Keratinocyte (primary cell): ENCODE results near the gene EVI5. TPM values are rescaled to one million over a fixed set of nuclear protein-coding genes. Genes with fewer than 3 reads are reported as not detected.
"Not testable (repeated sequence)": the region's sequence is repeated elsewhere in the genome, so short reads cannot be mapped to it uniquely, and the experiment has no call there.

Experiments used
- DNase-seq: peaks from one replicate; pipeline ENCODE4 v3.0.0-alpha.2; 2011; ENCODE audit warnings: low read depth, missing footprints, low spot score
- FAIRE-seq: peaks from 2 replicates; lab custom pipeline; 2011; peaks lifted over from hg19 to GRCh38; lab: Jason Lieb, UNC
- H2AFZ ChIP-seq: 2 replicates; pipeline ENCODE4 v1.6.0; 2012; ENCODE audit warnings: low read length, control low read depth, inconsistent platforms; ENCODE audit not compliant: control insufficient read depth
- H3K27ac ChIP-seq: 2 replicates; pipeline ENCODE4 v1.5.1; 2011; ENCODE audit warnings: low read length; ENCODE audit not compliant: control insufficient read depth, insufficient read depth
- H3K27me3 ChIP-seq: 3 replicates; pipeline ENCODE4 v1.6.0; 2011; ENCODE audit warnings: low read length; ENCODE audit not compliant: control insufficient read depth, insufficient read depth; ENCODE audit errors: extremely low read depth
- H3K36me3 ChIP-seq, 2 experiments: 2 replicates in 1 of 2; 3 replicates in 1 of 2; pipeline ENCODE4 v1.5.1; 2011; ENCODE audit warnings: low read length in 2 of 2, mild to moderate bottlenecking in 1 of 2; ENCODE audit not compliant: control insufficient read depth in 2 of 2, insufficient read depth in 2 of 2; ENCODE audit errors: extremely low read depth in 1 of 2
- H3K4me1 ChIP-seq: 3 replicates; pipeline ENCODE4 v1.5.1; 2011; ENCODE audit warnings: low read length; ENCODE audit not compliant: control insufficient read depth, insufficient read depth; ENCODE audit errors: extremely low read depth
- H3K4me2 ChIP-seq: 3 replicates; pipeline ENCODE4 v1.6.0; 2011; ENCODE audit warnings: low read depth, low read length; ENCODE audit not compliant: control insufficient read depth, insufficient read depth; ENCODE audit errors: extremely low read depth
- H3K4me3 ChIP-seq, 3 experiments: fragments of 200-600 bp in 1 of 3; sonication (generic) in 1 of 3; 2 replicates in 2 of 3; 3 replicates in 1 of 3; pipeline ENCODE4 v1.5.1; 2011 to 2016; ENCODE audit warnings: low read length in 3 of 3, mild to moderate bottlenecking in 3 of 3, control low read depth in 2 of 3, inconsistent platforms in 1 of 3, low read depth in 1 of 3, mixed read lengths in 1 of 3, mixed run types in 1 of 3, moderate library complexity in 1 of 3; ENCODE audit not compliant: control insufficient read depth in 2 of 3, insufficient read depth in 2 of 3; ENCODE audit errors: extremely low read depth in 1 of 3
- H3K79me2 ChIP-seq: 2 replicates; pipeline ENCODE4 v1.6.0; 2012; ENCODE audit warnings: low read length; ENCODE audit not compliant: control insufficient read depth, insufficient read depth
- H3K9ac ChIP-seq: 3 replicates; pipeline ENCODE4 v1.6.0; 2011; ENCODE audit warnings: low read length; ENCODE audit not compliant: control insufficient read depth, insufficient read depth; ENCODE audit errors: extremely low read depth
- H3K9me1 ChIP-seq: 3 replicates; pipeline ENCODE4 v1.6.0; 2011; ENCODE audit warnings: low read length; ENCODE audit not compliant: control insufficient read depth, insufficient read depth; ENCODE audit errors: extremely low read depth
- H3K9me3 ChIP-seq: 2 replicates; pipeline ENCODE4 v1.5.1; 2012; ENCODE audit warnings: low read depth, low read length; ENCODE audit not compliant: control insufficient read depth
- H4K20me1 ChIP-seq: 3 replicates; pipeline ENCODE4 v1.6.0; 2011; ENCODE audit warnings: low read length; ENCODE audit not compliant: control insufficient read depth, insufficient read depth; ENCODE audit errors: extremely low read depth
- EZH2 ChIP-seq: IDR thresholded peaks from one replicate; pipeline ENCODE4 v1.6.1; 2012; ENCODE audit warnings: inconsistent platforms, mild to moderate bottlenecking, low read length, moderate library complexity
- dilution Hi-C: fragments of 300-500 bp; cut with MboI; formaldehyde crosslinking; loops from one replicate; pipeline ENCODE4 v1.7.0; 2020; ENCODE audit warnings: low sequenced_read_pairs; ENCODE audit not compliant: extremely low pct_ligation_motif_present
- polyA plus RNA-seq, 5 experiments: library from polyadenylated mRNA; depleted of rRNA in 3 of 5; stranded (reverse) in 3 of 5; stranded (forward) in 1 of 5; unstranded in 1 of 5; fragments of >200 nt; gene quantifications; 1 replicate in 1 of 5; 2 replicates in 3 of 5; 3 replicates in 1 of 5; pipeline versions ENCODE4 v1.2.1 to v1.2.3, GENCODE V29; 2011 to 2012; ENCODE audit warnings: missing spikeins in 2 of 5, low read depth in 1 of 5, low replicate concordance in 1 of 5
- TF ChIP-seq, protein P1 (sequence below), 3 experiments: IDR thresholded peaks in 1 of 3; conservative IDR thresholded peaks in 1 of 3; optimal IDR thresholded peaks in 1 of 3; 2 replicates in 2 of 3; 3 replicates in 1 of 3; pipeline versions ENCODE3 to v1.5.1; 2011; ENCODE audit warnings: low read length in 3 of 3, mild to moderate bottlenecking in 3 of 3, moderate library complexity in 2 of 3, control low read depth in 1 of 3, inconsistent platforms in 1 of 3; ENCODE audit not compliant: insufficient read depth in 2 of 3; ENCODE audit errors: extremely low read depth in 1 of 3

The EVI5 gene
- polyA plus RNA-seq, 1 donor (not counting 4 experiments of a cell fraction or from before 2014, with no cell fraction given): 23.2 TPM

DNA sequence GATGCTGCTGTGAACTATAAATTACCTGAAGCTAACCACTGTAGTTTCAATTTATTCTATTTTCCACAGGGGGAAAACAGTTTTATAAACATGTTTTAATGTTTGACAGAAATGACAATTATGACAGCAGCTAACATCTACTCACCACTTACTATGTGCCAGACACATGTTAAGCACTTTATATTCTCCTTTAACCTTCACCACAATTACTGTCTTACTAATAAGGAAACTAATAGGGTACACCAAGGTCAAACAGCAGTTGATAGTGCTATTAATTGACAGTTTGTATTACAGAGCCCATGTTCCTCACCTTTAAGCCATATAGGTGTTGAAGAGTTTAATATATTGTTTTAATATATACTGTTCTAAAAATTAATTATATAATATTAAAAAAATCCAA lies 146.4 kb downstream of the EVI5 start:
- DNase-seq: no peak
- Histone ChIP-seq H3K9ac (no peak overlapping the region), H4K20me1 (no peaks in the 10 kb centered on the region), H3K36me3 (peaks cover 0 to 4% of the 10 kb centered on the region in 2 experiments), H3K9me3 (no peaks in the 10 kb centered on the region), H3K4me1 (no peaks in the 10 kb centered on the region), H3K27ac (no peak overlapping the region), H3K9me1 (no peaks in the 10 kb centered on the region), H3K4me2 (no peak overlapping the region), H3K27me3 (no peaks in the 10 kb centered on the region), H2AFZ (no peak overlapping the region), H3K4me3 (no peak overlapping the region), H3K79me2 (peaks cover 2% of the 10 kb centered on the region)
- TF ChIP-seq, protein P1, sequence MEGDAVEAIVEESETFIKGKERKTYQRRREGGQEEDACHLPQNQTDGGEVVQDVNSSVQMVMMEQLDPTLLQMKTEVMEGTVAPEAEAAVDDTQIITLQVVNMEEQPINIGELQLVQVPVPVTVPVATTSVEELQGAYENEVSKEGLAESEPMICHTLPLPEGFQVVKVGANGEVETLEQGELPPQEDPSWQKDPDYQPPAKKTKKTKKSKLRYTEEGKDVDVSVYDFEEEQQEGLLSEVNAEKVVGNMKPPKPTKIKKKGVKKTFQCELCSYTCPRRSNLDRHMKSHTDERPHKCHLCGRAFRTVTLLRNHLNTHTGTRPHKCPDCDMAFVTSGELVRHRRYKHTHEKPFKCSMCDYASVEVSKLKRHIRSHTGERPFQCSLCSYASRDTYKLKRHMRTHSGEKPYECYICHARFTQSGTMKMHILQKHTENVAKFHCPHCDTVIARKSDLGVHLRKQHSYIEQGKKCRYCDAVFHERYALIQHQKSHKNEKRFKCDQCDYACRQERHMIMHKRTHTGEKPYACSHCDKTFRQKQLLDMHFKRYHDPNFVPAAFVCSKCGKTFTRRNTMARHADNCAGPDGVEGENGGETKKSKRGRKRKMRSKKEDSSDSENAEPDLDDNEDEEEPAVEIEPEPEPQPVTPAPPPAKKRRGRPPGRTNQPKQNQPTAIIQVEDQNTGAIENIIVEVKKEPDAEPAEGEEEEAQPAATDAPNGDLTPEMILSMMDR (optimal IDR thresholded peaks at IDR 0.05 in 1 of 3, IDR thresholded peaks at IDR 0.05 in 1 of 3, conservative IDR thresholded peaks at IDR 0.05 in 1 of 3; ENCODE audit: extremely low read depth in 1 of 3, insufficient read depth in 2 of 3, low read length in 3 of 3): no peak
- TF ChIP-seq EZH2: no peak
- no peak for FAIRE-seq
- dilution Hi-C loops: no loop called here

DNA sequence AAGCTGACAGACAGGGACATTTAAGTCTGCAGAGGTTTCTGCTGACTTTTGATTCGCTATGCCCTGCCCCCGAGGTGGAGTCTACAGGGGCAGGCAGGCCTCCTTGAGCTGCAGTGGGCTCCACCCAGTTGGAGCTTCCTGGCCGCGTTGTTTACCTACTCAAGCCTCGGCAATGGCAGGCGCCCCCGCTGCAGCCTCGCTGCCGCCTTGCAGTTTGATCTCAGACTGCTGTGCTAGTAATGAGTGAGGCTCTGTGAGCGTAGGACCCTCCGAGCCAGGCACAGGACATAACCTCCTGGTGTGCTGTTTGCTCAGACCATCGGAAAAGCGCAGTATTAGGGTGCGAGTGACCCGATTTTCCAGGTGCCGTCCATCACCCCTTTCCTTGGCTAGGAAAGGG lies 149.7 kb downstream of the EVI5 start:
- H3K4me2 ChIP-seq, H3K9me1 ChIP-seq, H3K9ac ChIP-seq, H3K36me3 ChIP-seq, H4K20me1 ChIP-seq, H3K27ac ChIP-seq, FAIRE-seq, dilution Hi-C loops, DNase-seq, H3K79me2 ChIP-seq, H3K27me3 ChIP-seq, H2AFZ ChIP-seq, H3K4me1 ChIP-seq, H3K4me3 ChIP-seq, H3K9me3 ChIP-seq: not testable (repeated sequence)

DNA sequence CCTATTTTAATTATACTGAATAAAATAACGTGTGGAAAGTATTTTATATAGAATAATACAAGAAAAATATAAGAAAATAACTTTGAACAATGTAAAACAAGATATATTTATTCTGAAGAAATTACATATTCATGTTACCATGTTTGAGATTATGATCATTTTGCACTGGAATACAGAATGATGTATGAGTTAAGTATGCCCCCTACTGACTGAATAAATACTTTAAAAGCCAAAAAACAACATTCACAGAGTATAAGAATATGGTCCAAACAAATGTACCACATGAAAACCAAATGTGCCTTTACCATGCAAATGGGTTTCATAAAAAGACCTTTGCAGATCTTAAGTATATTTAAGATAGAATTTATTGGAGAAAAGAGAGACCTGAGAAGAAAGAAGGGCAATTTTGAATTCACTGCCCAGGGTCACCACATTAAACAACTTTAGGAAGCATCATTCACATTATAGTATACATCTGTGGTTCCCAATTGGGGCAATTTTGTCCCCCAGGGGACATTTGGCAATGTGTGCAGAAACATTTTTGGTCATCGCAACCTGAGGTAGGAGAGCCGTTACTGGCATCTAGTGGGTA lies 161.6 kb downstream of the EVI5 start:
- dilution Hi-C loops: no loop called here
- Histone ChIP-seq H3K4me2 (no peak overlapping the region), H4K20me1 (no peaks in the 10 kb centered on the region), H3K79me2 (no peaks in the 10 kb centered on the region), H3K9ac (no peak overlapping the region), H3K27ac (no peak overlapping the region), H3K4me1 (no peaks in the 10 kb centered on the region), H3K36me3 (peaks cover 0 to 4% of the 10 kb centered on the region in 2 experiments), H3K9me1 (no peaks in the 10 kb centered on the region), H3K27me3 (no peaks in the 10 kb centered on the region), H3K9me3 (no peaks in the 10 kb centered on the region), H2AFZ (no peak overlapping the region), H3K4me3 (no peak overlapping the region)
- TF ChIP-seq, protein P1 (optimal IDR thresholded peaks at IDR 0.05 in 1 of 3, IDR thresholded peaks at IDR 0.05 in 1 of 3, conservative IDR thresholded peaks at IDR 0.05 in 1 of 3; ENCODE audit: extremely low read depth in 1 of 3, insufficient read depth in 2 of 3, low read length in 3 of 3): no peak
- no peak for TF ChIP-seq EZH2
- no peak for FAIRE-seq
- no peak for DNase-seq
